Kidney glomerular epithelial cell (primary cell): ENCODE measurements around the gene RHOT2.

Source experiments
- DNase-seq: peaks from one replicate; lab custom pipeline; 2025; lab: John Stamatoyannopoulos, UW

Gene RHOT2

GRCh38 chr16:632486-633335 is 35.2 kb upstream of the RHOT2 start:
- DNase-seq, result no peak

- no peak for DNase-seq
These were observed 34.4 kb upstream of the RHOT2 start for GRCh38 chr16:633336-634050.

GRCh38 chr16:634051-634670 is 33.8 kb upstream of the RHOT2 start:
- DNase-seq, result no peak

GRCh38 chr16:634996-635395 is 32.9 kb upstream of the RHOT2 start:
- DNase-seq, result no peak

- DNase-seq, result no peak
These were observed 32.2 kb upstream of the RHOT2 start for GRCh38 chr16:635573-636205.

- DNase-seq, result peak; percentile 91
These were observed 31.5 kb upstream of the RHOT2 start, which contains the start of gene METTL26 for GRCh38 chr16:636206-637080. TSS of gene METTL26 (minus strand) at chr16:636305. CDS start at chr16:636290, 15 bp downstream.

- DNase-seq, result no peak
These were observed 30.6 kb upstream of the RHOT2 start for GRCh38 chr16:637081-638018.

- DNase-seq, result no peak
These were observed 29.8 kb upstream of the RHOT2 start for GRCh38 chr16:638034-638543.

GRCh38 chr16:638836-639235 is 29.1 kb upstream of the RHOT2 start:
- DNase-seq, result no peak

- DNase-seq, result no peak
These were observed 27.3 kb upstream of the RHOT2 start for GRCh38 chr16:640614-641013.

GRCh38 chr16:641326-642188 is 26.4 kb upstream of the RHOT2 start, which contains the start of gene MCRIP2:
TSS of gene MCRIP2 (plus strand) at chr16:641828. CDS start at chr16:641992, 164 bp downstream.
- peak; percentile 62 for DNase-seq

- no peak for DNase-seq
These were observed 25.5 kb upstream of the RHOT2 start for GRCh38 chr16:642189-643049.

GRCh38 chr16:643050-643368 is 24.9 kb upstream of the RHOT2 start:
- no peak for DNase-seq

- no peak for DNase-seq
These were observed 23.4 kb upstream of the RHOT2 start for GRCh38 chr16:644556-644955.

- DNase-seq, result no peak
These were observed 21.9 kb upstream of the RHOT2 start for GRCh38 chr16:645852-646678.

GRCh38 chr16:646679-647172 is 21.2 kb upstream of the RHOT2 start:
- no peak for DNase-seq
